Measurements from ENCODE around the gene PBX4. TPM values are rescaled to one million over a fixed set of nuclear protein-coding genes. Genes with fewer than 3 reads are reported as not detected.

Gene PBX4
- total and polyA plus RNA-seq, 10 of the 15 experiments (the other 5 are each of a cell fraction or from before 2014, with no cell fraction given): 0.18 to 17.3 (median 4.2) TPM

DNA sequence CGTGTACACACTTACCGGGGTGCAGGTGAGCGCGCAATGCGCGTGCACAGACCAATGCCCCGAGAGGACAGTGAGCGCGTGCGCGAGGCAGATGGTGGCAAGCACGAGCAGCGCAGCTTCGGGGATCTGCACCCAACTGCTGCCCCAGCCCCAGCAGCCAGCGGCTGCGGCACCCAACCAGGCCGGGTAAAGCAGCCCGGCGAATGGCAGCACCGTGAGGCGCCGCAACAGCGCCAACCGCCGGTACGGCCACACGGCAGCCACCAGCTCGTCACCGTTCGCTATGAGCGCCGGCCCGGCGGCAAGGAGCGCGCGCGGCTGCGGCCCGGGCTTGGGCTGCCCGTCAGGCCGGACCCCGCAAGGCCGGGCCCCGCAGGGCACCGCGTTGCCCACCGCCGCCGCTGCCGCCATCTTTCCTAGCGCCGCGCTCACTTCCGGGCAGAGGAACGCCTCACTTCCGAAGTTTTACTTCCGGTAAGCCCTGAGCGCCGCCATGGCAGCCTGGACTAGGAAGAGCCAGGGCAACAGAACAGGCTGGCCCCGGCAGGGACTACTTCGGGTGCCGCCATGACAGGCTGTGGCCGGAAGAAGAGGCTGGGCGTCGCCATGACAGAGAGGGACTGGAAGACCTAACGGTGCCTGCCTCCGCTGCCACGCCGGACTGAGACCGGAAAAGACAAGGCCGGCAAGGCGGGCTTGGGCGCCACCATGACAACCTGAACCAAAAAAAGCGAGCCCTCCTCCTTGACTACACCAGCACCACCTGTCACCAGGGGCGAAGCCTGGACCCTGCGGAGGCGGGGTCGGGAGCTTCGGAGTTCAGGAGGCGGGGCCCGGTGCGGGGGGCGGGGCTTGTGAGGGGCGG is 45.0 kb upstream of the PBX4 start, which contains the start of gene ATP13A1 (continued):
- TF ChIP-seq, protein P1, sequence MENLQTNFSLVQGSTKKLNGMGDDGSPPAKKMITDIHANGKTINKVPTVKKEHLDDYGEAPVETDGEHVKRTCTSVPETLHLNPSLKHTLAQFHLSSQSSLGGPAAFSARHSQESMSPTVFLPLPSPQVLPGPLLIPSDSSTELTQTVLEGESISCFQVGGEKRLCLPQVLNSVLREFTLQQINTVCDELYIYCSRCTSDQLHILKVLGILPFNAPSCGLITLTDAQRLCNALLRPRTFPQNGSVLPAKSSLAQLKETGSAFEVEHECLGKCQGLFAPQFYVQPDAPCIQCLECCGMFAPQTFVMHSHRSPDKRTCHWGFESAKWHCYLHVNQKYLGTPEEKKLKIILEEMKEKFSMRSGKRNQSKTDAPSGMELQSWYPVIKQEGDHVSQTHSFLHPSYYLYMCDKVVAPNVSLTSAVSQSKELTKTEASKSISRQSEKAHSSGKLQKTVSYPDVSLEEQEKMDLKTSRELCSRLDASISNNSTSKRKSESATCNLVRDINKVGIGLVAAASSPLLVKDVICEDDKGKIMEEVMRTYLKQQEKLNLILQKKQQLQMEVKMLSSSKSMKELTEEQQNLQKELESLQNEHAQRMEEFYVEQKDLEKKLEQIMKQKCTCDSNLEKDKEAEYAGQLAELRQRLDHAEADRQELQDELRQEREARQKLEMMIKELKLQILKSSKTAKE (IDR thresholded peaks at IDR 0.05; ENCODE audit: low read depth, poor library complexity, severe bottlenecking): no peak
- TF ChIP-seq MXI1 (IDR thresholded peaks at IDR 0.05; ENCODE audit: low read depth, low read length): peak; percentile 93
- peak; percentile 96 for TF ChIP-seq TAF1 (IDR thresholded peaks at IDR 0.05; ENCODE audit: borderline replicate concordance, low read depth, low read length)
- TF ChIP-seq BMI1 (IDR thresholded peaks at IDR 0.05; ENCODE audit: borderline replicate concordance): peak; percentile 85; the same call in 1 of the 2 replicates
- TF ChIP-seq HCFC1 (IDR thresholded peaks at IDR 0.05; ENCODE audit: low read length): peak; percentile 87
- TF ChIP-seq, protein P2, sequence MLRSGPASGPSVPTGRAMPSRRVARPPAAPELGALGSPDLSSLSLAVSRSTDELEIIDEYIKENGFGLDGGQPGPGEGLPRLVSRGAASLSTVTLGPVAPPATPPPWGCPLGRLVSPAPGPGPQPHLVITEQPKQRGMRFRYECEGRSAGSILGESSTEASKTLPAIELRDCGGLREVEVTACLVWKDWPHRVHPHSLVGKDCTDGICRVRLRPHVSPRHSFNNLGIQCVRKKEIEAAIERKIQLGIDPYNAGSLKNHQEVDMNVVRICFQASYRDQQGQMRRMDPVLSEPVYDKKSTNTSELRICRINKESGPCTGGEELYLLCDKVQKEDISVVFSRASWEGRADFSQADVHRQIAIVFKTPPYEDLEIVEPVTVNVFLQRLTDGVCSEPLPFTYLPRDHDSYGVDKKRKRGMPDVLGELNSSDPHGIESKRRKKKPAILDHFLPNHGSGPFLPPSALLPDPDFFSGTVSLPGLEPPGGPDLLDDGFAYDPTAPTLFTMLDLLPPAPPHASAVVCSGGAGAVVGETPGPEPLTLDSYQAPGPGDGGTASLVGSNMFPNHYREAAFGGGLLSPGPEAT (IDR thresholded peaks at IDR 0.05; ENCODE audit: low read depth): peak; percentile 28; the same call in 1 of the 2 replicates
- TF ChIP-seq, protein P3, sequence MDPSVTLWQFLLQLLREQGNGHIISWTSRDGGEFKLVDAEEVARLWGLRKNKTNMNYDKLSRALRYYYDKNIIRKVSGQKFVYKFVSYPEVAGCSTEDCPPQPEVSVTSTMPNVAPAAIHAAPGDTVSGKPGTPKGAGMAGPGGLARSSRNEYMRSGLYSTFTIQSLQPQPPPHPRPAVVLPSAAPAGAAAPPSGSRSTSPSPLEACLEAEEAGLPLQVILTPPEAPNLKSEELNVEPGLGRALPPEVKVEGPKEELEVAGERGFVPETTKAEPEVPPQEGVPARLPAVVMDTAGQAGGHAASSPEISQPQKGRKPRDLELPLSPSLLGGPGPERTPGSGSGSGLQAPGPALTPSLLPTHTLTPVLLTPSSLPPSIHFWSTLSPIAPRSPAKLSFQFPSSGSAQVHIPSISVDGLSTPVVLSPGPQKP (IDR thresholded peaks at IDR 0.05; ENCODE audit: low read depth, low read length): peak; percentile 81
- TF ChIP-seq KLF5 (IDR thresholded peaks at IDR 0.05; ENCODE audit: partially characterized antibody): peak; percentile 81
- TF ChIP-seq MEF2B (IDR thresholded peaks at IDR 0.05; ENCODE audit: partially characterized antibody, poor library complexity, severe bottlenecking): peak; percentile 18
- no peak for TF ChIP-seq SUZ12 (IDR thresholded peaks at IDR 0.05; ENCODE audit: unreplicated experiment)
- TF ChIP-seq, protein P4, sequence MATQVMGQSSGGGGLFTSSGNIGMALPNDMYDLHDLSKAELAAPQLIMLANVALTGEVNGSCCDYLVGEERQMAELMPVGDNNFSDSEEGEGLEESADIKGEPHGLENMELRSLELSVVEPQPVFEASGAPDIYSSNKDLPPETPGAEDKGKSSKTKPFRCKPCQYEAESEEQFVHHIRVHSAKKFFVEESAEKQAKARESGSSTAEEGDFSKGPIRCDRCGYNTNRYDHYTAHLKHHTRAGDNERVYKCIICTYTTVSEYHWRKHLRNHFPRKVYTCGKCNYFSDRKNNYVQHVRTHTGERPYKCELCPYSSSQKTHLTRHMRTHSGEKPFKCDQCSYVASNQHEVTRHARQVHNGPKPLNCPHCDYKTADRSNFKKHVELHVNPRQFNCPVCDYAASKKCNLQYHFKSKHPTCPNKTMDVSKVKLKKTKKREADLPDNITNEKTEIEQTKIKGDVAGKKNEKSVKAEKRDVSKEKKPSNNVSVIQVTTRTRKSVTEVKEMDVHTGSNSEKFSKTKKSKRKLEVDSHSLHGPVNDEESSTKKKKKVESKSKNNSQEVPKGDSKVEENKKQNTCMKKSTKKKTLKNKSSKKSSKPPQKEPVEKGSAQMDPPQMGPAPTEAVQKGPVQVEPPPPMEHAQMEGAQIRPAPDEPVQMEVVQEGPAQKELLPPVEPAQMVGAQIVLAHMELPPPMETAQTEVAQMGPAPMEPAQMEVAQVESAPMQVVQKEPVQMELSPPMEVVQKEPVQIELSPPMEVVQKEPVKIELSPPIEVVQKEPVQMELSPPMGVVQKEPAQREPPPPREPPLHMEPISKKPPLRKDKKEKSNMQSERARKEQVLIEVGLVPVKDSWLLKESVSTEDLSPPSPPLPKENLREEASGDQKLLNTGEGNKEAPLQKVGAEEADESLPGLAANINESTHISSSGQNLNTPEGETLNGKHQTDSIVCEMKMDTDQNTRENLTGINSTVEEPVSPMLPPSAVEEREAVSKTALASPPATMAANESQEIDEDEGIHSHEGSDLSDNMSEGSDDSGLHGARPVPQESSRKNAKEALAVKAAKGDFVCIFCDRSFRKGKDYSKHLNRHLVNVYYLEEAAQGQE (IDR thresholded peaks at IDR 0.05; ENCODE audit: low read depth, low read length): no peak
- TF ChIP-seq ZNF207 (IDR thresholded peaks at IDR 0.05; ENCODE audit: borderline replicate concordance): peak; percentile 88
- TF ChIP-seq, protein P5, sequence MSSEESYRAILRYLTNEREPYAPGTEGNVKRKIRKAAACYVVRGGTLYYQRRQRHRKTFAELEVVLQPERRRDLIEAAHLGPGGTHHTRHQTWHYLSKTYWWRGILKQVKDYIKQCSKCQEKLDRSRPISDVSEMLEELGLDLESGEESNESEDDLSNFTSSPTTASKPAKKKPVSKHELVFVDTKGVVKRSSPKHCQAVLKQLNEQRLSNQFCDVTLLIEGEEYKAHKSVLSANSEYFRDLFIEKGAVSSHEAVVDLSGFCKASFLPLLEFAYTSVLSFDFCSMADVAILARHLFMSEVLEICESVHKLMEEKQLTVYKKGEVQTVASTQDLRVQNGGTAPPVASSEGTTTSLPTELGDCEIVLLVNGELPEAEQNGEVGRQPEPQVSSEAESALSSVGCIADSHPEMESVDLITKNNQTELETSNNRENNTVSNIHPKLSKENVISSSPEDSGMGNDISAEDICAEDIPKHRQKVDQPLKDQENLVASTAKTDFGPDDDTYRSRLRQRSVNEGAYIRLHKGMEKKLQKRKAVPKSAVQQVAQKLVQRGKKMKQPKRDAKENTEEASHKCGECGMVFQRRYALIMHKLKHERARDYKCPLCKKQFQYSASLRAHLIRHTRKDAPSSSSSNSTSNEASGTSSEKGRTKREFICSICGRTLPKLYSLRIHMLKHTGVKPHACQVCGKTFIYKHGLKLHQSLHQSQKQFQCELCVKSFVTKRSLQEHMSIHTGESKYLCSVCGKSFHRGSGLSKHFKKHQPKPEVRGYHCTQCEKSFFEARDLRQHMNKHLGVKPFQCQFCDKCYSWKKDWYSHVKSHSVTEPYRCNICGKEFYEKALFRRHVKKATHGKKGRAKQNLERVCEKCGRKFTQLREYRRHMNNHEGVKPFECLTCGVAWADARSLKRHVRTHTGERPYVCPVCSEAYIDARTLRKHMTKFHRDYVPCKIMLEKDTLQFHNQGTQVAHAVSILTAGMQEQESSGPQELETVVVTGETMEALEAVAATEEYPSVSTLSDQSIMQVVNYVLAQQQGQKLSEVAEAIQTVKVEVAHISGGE (CRISPR knock-in tag; IDR thresholded peaks at IDR 0.05): no peak; the same call in 1 of the 2 replicates
- TF ChIP-seq BRCA1 (IDR thresholded peaks at IDR 0.05; ENCODE audit: low read depth, low read length): no peak
- no peak for TF ChIP-seq PAX8 (IDR thresholded peaks at IDR 0.05)
- no peak for TF ChIP-seq EED (IDR thresholded peaks at IDR 0.05; ENCODE audit: low read depth)
